HUES48 (cell line): ENCODE measurements around the gene SPACA7.
"Not testable (repeated sequence)": the region's sequence is repeated elsewhere in the genome, so short reads cannot be mapped to it uniquely, and the experiment has no call there.

Experiments
- H3K27ac ChIP-seq: one replicate; pipeline ENCODE4 v1.7.0; 2013; ENCODE audit warnings: low read depth, low read length, inconsistent platforms
- H3K27me3 ChIP-seq: 2 replicates; pipeline ENCODE4 v1.6.1; 2013; ENCODE audit warnings: mild to moderate bottlenecking, low read length; ENCODE audit not compliant: control insufficient read depth, insufficient read depth
- H3K36me3 ChIP-seq: 2 replicates; pipeline ENCODE4 v1.6.1; 2013; ENCODE audit warnings: low read length; ENCODE audit not compliant: control insufficient read depth, insufficient read depth
- H3K4me1 ChIP-seq: 2 replicates; pipeline ENCODE4 v1.6.1; 2013; ENCODE audit warnings: mild to moderate bottlenecking, low read length; ENCODE audit not compliant: control insufficient read depth, insufficient read depth
- H3K4me3 ChIP-seq: 2 replicates; pipeline ENCODE4 v1.5.1; 2013; ENCODE audit warnings: mild to moderate bottlenecking, low read depth, low read length
- H3K9ac ChIP-seq: 2 replicates; pipeline ENCODE4 v1.6.1; 2013; ENCODE audit warnings: mild to moderate bottlenecking, low read depth, low read length, moderate library complexity
- H3K9me3 ChIP-seq: 2 replicates; pipeline ENCODE4 v1.6.1; 2013; ENCODE audit warnings: low read length; ENCODE audit not compliant: control insufficient read depth, insufficient read depth

SPACA7 gene

DNA sequence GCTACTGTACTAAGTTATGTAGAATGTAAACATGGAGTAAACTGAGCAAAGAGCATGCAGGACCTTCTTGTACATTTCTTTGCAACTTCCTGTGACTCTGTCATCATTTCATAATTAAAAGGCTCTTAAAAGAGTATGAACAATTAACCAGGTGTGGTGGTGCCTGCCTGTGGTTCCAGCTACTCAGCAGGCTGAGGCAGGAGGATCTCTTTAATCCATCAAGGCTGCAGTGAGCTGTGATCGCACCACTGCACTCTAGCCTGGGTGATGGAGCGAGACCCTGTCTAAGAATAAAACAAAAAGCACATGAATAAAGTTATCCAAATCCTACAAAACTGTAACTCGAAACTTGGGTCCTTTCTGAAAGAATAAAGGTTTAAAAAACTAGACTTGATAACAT lies 5.8 kb upstream of the SPACA7 start:
- no peaks in the 10 kb centered on the region for H3K27me3 ChIP-seq
- H3K9me3 ChIP-seq: no peaks in the 10 kb centered on the region; the same call in 1 of the 2 replicates
- no peaks in the 10 kb centered on the region for H3K36me3 ChIP-seq
- no peaks in the 10 kb centered on the region for H3K4me1 ChIP-seq
- no peak overlapping the region for H3K27ac ChIP-seq
- H3K4me3 ChIP-seq: no peak overlapping the region
- H3K9ac ChIP-seq: no peak overlapping the region

DNA sequence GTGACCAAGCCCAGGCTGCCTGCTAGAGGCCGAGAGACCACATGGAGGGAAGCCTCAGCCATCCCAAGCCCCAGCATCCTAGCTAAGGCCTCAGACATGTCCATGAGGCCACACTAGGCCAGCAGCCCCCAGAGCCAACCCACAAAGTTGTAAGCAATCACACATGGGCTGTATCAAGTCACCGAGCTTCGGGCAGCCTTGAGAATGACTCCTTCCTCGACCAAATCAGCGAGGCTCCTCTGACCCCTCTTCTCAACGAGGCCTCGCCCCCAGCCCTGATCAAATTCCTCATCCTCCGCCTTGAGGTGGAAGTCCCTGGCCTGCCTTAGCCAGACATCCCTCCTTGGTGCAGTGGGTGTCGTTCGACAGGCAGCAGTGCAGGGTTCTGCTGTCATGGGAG lies 1.9 kb upstream of the SPACA7 start:
- Histone ChIP-seq H3K9ac (no peak overlapping the region), H3K9me3 (no peaks in the 10 kb centered on the region; the same call in 1 of the 2 replicates), H3K4me3 (no peak overlapping the region), H3K27ac (no peak overlapping the region), H3K4me1 (no peaks in the 10 kb centered on the region), H3K36me3 (no peaks in the 10 kb centered on the region), H3K27me3 (no peaks in the 10 kb centered on the region)

DNA sequence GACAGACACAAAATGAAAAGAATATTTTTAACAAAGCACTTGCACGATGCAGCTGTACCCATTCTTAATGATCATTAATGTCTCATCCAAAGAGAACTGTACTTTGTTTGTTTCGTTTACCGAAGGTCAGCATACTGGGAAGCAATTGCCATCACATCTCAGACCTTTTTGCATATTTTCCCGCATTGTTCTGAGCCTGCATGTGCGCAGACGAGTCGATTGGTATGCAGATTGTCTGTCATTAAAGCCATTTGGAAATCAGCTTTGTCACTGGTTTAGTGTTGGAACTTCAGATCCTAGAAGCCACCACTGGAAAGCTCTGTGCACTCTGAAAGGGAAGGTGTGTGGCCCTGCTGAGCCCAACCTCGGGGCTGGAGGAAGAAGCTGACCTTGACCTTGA lies 15.6 kb downstream of the SPACA7 start:
- Histone ChIP-seq H3K4me1 (no peaks in the 10 kb centered on the region), H3K9me3 (no peaks in the 10 kb centered on the region), H3K27me3 (no peaks in the 10 kb centered on the region), H3K27ac (no peak overlapping the region), H3K4me3 (no peak overlapping the region), H3K36me3 (no peaks in the 10 kb centered on the region), H3K9ac (no peak overlapping the region)

DNA sequence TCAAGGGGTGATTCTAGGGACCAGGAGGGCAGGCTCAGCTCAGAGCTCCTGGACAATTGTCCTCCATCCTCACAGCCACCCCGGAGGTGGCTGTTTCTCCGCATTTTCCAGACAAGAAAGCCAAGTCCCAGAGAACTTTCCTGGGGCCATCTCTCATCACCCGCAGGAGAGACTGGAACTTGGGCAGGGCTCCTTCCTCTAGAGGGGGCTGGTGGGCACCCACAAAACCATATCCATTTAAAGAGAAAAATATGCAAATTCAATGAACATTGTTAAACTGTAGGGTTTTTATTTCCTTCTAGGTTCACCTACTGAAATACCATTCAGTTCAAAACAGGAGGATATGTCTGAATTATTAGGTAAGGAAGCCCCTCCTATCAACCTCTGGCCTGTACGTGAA lies 16.6 kb downstream of the SPACA7 start:
- Histone ChIP-seq H3K4me3 (no peak overlapping the region), H3K27ac (no peak overlapping the region), H3K27me3 (no peaks in the 10 kb centered on the region), H3K4me1 (no peaks in the 10 kb centered on the region), H3K9ac (no peak overlapping the region), H3K9me3 (no peaks in the 10 kb centered on the region), H3K36me3 (no peaks in the 10 kb centered on the region)

DNA sequence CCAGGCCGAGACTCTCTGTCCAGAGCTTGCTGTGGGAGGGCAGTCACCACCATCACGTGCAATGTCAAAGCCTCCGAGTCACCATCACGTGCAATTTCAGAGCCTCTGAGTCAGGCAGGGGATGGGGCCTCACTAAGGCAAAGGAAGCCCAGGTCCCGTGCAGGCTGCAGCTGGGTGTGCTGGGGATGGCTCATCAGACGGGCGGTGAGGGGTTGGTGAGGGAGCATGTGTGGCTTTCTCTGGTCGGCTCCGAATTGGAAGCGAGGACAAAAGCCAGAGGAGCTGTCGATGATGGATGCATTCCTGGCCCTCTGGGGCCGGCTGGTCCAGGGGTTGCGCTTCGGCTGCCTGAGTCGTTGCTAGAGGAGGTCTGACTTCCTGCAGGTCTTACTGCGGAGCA lies 18.9 kb downstream of the SPACA7 start:
- not testable (repeated sequence) for H3K27me3 ChIP-seq, H3K9me3 ChIP-seq, H3K9ac ChIP-seq, H3K4me1 ChIP-seq, H3K36me3 ChIP-seq, H3K27ac ChIP-seq, H3K4me3 ChIP-seq

DNA sequence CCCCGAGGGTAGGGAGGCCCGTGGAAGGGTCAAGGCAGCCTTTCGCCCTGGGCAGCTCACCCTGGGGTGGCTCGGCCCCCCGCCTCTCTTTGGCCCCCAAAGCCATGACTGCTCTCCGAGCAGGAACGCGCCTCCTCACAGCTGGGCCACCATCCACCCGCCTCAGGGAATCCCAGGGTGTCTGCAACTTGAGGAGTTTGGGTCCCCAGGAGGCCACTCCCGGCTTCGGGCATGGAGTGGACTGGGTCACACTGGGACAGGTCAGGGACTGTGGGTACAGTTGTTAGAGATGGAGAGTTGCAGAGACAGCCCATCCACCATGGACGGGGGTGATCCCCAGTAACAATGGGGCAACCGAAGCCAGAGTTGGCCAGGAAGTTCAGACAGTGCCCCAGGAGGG lies 19.8 kb downstream of the SPACA7 start:
- H3K36me3 ChIP-seq, H3K9ac ChIP-seq, H3K4me3 ChIP-seq, H3K9me3 ChIP-seq, H3K27ac ChIP-seq, H3K27me3 ChIP-seq, H3K4me1 ChIP-seq: not testable (repeated sequence)

DNA sequence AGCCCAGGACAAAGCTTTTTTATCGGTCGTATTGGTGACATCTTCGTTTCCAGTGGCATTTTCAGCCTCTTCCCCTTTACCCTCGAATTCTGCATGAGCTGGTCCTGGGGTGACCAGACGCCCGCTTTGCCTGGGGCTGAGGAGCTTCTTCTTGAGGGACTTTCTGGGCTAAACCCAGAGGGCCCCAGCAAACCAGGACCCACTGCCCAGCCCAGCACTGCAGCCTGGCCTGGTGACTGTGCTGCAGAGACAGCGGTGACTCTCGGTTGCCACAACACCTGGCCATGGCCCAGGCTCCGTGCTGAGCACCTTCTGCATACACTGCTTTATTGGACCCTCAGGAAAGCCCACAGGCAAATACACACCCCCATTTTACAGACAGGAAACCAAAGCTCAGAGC lies 21.0 kb downstream of the SPACA7 start:
- Histone ChIP-seq H3K4me3 (no peak overlapping the region), H3K27ac (no peak overlapping the region), H3K9me3 (no peaks in the 10 kb centered on the region), H3K36me3 (no peaks in the 10 kb centered on the region), H3K27me3 (no peaks in the 10 kb centered on the region), H3K4me1 (no peaks in the 10 kb centered on the region), H3K9ac (no peak overlapping the region)

DNA sequence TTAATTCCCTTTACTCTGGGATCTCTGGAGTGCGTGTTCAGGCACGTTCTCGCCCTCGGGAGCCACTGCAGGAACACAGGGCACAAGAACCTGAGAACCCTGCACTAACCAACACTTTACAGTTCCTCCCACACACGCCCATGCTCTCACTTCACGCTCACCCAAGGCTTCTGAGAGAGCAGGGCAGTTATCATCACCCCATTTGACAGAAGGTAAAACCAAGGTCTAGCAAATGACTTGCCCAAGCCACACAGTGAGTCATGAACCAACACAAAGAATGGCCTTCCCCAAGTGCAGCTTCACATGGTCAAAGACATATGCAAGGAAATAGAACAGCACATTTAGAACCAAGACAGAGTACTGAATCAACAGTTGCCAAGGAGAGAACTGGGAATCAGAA lies 22.2 kb downstream of the SPACA7 start:
- H3K27me3 ChIP-seq, H3K9me3 ChIP-seq, H3K9ac ChIP-seq, H3K36me3 ChIP-seq, H3K4me1 ChIP-seq, H3K4me3 ChIP-seq, H3K27ac ChIP-seq: not testable (repeated sequence)

DNA sequence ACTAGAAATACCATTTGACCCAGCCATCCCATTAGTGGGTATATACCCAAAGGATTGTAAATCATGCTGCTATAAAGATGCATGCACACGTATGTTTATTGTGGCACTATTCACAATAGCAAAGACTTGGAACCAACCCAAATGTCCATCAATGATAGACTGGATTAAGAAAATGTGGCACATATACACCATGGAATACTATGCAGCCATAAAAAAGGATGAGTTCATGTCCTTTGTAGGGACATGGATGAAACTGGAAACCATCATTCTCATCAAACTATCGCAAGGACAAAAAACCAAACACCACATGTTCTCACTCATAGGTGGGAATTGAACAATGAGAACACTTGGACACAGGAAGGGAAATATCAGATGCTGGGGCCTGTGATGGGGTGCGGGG lies 33.7 kb downstream of the SPACA7 start:
- H3K4me3 ChIP-seq, H3K4me1 ChIP-seq, H3K9me3 ChIP-seq, H3K27me3 ChIP-seq, H3K9ac ChIP-seq, H3K27ac ChIP-seq, H3K36me3 ChIP-seq: not testable (repeated sequence)

DNA sequence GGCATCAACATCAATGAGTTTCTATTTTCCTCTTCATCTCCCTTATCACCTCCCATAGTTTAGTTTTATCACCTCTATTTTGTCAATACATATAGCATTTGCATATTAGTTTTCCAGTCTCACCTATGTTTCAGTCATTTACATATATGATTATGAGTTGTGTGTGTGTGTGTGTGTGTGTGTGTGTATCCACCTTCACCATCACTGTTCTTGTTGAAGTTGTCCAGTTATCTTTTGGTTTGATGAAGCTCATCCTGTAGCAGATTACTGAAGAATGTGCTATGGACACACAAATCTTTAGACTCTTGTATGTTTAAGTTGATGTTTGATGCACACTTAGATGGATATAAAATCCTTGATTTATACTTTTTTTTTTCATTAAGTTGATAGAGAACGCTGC lies 40.5 kb downstream of the SPACA7 start:
- Histone ChIP-seq H3K4me1 (no peaks in the 10 kb centered on the region), H3K9me3 (peaks cover 26% of the 10 kb centered on the region), H3K4me3 (no peak overlapping the region), H3K36me3 (no peaks in the 10 kb centered on the region), H3K27me3 (no peaks in the 10 kb centered on the region), H3K27ac (no peak overlapping the region), H3K9ac (no peak overlapping the region)

DNA sequence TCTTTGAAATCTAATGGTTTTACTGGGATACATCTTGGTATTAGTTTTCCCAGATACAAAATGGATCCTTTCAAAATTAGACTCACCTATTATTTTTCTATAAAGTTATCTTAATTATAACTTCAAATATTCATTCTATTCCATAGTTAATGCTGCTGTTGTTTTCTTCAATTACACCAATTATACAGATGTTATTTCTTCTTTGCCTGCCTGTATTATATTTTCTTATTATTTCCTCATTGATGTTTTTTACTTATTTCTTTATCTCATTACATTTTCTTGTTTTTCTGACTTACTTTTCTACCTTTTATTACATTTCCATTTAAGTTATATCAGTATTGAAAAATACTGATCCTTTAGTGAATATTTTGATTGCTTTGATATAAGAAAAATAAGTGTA lies 40.9 kb downstream of the SPACA7 start:
- Histone ChIP-seq H3K27me3 (no peaks in the 10 kb centered on the region), H3K9ac (no peak overlapping the region), H3K9me3 (peaks cover 28% of the 10 kb centered on the region), H3K4me3 (no peak overlapping the region), H3K36me3 (no peaks in the 10 kb centered on the region), H3K27ac (no peak overlapping the region), H3K4me1 (no peaks in the 10 kb centered on the region)

DNA sequence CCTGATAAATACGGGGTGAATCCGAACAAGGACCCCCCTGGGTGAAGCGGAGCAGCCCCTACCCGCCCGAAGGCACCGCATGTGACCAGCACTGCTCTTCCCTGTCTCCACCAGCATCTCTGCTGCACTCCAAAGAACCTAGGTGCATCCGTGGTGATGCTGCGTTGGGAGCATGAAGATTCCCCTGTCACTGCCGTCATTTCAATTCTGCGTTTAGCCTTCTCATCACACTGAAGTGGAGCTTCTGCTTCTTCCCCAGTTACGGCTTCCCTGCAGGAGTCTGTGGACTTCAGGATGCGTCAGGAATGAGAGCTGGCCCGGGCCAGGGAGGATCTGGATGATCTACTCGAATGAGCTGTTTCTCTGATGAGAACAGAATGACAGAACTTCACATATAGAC lies 47.9 kb downstream of the SPACA7 start:
- no peaks in the 10 kb centered on the region for H3K27me3 ChIP-seq
- H3K9ac ChIP-seq: no peak overlapping the region
- no peaks in the 10 kb centered on the region for H3K36me3 ChIP-seq
- H3K4me3 ChIP-seq: no peak overlapping the region
- H3K9me3 ChIP-seq: peaks cover 47% of the 10 kb centered on the region
- no peaks in the 10 kb centered on the region for H3K4me1 ChIP-seq
- no peak overlapping the region for H3K27ac ChIP-seq
